ENCODE results near the gene SLIT2.

SLIT2 gene

DNA sequence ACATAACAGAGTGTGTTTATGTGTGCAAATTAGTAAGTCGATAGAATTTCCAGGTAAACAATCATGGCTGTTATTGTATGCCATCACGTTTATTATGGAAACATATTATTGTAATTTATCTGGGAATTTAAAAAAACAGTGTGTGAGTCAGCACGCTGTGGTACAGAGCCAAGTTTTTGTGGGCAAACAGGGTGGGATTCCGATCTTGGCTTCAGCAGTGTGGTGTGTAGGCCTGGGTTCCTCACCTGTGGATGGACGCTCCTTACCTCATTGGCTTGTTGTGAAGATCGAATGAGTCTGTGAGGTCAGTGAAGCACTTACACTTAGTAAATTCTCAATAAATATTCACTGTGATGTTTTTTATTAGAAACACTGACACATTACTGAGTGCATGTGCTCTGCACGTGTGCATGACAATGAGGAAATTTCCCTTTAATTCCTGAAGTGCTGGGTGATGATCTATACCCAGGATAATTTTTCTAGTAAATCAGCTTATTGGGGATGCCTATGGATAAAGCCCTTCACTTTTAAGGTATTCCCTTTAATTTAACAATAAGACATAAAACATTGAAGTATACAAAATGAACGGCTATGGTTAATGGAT is 36.4 kb downstream of the SLIT2 start:
- no peak overlapping the region for H3K4me3 ChIP-seq (ENCODE audit: low read depth, low read length)
- no peak for DNase-seq (ENCODE audit: low read depth)
- no peak for TF ChIP-seq MYC (IDR thresholded peaks at IDR 0.05; ENCODE audit: low read depth, low read length)
- TF ChIP-seq, protein P1, sequence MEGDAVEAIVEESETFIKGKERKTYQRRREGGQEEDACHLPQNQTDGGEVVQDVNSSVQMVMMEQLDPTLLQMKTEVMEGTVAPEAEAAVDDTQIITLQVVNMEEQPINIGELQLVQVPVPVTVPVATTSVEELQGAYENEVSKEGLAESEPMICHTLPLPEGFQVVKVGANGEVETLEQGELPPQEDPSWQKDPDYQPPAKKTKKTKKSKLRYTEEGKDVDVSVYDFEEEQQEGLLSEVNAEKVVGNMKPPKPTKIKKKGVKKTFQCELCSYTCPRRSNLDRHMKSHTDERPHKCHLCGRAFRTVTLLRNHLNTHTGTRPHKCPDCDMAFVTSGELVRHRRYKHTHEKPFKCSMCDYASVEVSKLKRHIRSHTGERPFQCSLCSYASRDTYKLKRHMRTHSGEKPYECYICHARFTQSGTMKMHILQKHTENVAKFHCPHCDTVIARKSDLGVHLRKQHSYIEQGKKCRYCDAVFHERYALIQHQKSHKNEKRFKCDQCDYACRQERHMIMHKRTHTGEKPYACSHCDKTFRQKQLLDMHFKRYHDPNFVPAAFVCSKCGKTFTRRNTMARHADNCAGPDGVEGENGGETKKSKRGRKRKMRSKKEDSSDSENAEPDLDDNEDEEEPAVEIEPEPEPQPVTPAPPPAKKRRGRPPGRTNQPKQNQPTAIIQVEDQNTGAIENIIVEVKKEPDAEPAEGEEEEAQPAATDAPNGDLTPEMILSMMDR (IDR thresholded peaks at IDR 0.05; ENCODE audit: low read depth, low read length) = no peak
- no peak for TF ChIP-seq POLR2A (IDR thresholded peaks at IDR 0.05; ENCODE audit: extremely low read depth, insufficient read length)
- TF ChIP-seq, protein P2, sequence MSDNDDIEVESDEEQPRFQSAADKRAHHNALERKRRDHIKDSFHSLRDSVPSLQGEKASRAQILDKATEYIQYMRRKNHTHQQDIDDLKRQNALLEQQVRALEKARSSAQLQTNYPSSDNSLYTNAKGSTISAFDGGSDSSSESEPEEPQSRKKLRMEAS (IDR thresholded peaks at IDR 0.05; ENCODE audit: low read depth, low read length) = no peak; the same call in 1 of the 2 replicates

DNA sequence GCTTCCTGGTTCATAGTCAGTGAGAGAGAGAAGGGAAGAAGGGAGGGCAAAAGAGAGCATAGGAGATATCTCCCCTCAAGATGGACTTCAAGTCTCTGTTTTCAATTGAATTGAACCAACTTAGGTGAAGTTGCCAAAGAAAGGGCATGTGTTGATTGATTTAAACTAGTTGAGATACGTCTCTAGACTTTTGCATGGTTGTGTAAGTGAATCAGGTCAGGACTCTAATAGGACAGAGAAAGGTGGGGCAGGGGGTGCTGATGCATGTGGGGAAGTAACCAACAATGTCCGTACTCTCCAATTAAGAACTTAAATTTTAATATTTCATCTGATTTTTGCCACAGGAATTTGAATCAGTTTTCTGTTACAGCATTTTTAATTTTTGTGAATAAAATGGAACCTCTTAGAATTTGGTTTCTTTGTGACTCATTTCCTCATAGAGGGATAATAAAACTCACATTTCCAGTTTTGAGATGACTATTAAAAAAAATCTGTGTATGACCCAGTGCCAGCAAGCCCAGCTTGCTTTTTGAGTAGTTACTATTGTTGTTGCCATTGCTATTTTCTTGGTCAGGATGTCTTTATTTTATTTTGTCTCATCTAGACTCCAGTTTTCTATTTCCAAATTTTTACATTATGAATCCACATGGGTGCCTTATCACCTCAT is 37.3 kb downstream of the SLIT2 start:
- DNase-seq (ENCODE audit: low read depth) = no peak
- no peak overlapping the region for H3K4me3 ChIP-seq (ENCODE audit: low read depth, low read length)
- TF ChIP-seq MYC (IDR thresholded peaks at IDR 0.05; ENCODE audit: low read depth, low read length) (no peak), POLR2A (IDR thresholded peaks at IDR 0.05; ENCODE audit: extremely low read depth, insufficient read length) (no peak)
- TF ChIP-seq, protein P1 (IDR thresholded peaks at IDR 0.05; ENCODE audit: low read depth, low read length) = no peak
- TF ChIP-seq, protein P2 (IDR thresholded peaks at IDR 0.05; ENCODE audit: low read depth, low read length) = no peak

DNA sequence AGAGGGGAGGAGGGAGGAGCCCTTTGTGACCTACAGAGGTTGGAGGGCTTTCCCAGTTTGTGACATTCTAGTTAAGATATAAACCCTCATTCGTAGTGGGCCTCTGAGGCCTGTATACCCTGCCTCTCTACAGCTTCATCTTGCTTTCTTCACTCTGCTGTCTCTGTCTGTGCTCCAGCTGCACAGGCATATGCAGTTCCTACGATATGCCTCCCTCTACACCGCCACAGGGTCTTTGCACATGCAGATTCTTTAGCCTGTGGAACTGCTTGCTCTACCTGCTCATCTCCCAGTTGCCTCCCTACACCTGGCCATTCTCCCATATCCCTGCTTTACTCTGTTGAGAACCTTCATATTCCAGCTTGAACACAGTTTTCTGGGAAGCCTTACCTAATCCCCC is 38.1 kb downstream of the SLIT2 start:
- H3K4me3 ChIP-seq (ENCODE audit: low read depth, low read length) = no peak overlapping the region
- TF ChIP-seq POLR2A (IDR thresholded peaks at IDR 0.05; ENCODE audit: extremely low read depth, insufficient read length) (no peak), MYC (IDR thresholded peaks at IDR 0.05; ENCODE audit: low read depth, low read length) (no peak)
- TF ChIP-seq, protein P2 (IDR thresholded peaks at IDR 0.05; ENCODE audit: low read depth, low read length) = no peak
- TF ChIP-seq, protein P1 (IDR thresholded peaks at IDR 0.05; ENCODE audit: low read depth, low read length) = no peak
- DNase-seq (ENCODE audit: low read depth) = no peak

DNA sequence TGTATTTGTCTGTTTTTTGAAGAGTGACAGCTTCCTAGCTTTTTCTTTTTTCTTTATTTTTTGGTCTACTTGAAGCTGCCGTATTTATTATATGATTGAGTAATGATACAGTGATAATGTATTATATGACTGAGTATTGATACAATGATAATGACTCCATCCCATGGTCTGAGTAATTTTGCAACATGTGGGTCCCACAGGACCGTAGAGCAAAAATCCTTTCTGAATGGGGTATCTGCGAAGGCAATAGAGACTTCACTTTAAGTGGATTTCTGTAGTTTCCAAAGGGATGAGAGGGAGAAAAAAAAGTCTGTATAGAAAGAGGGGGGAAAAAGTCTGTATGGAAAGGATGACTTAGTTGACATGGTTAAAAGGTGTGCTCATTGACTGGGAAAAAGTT is 41.0 kb downstream of the SLIT2 start:
- TF ChIP-seq MYC (IDR thresholded peaks at IDR 0.05; ENCODE audit: low read depth, low read length) = no peak
- TF ChIP-seq, protein P1 (IDR thresholded peaks at IDR 0.05; ENCODE audit: low read depth, low read length) = no peak
- no peak overlapping the region for H3K4me3 ChIP-seq (ENCODE audit: low read depth, low read length)
- DNase-seq (ENCODE audit: low read depth) = no peak

DNA sequence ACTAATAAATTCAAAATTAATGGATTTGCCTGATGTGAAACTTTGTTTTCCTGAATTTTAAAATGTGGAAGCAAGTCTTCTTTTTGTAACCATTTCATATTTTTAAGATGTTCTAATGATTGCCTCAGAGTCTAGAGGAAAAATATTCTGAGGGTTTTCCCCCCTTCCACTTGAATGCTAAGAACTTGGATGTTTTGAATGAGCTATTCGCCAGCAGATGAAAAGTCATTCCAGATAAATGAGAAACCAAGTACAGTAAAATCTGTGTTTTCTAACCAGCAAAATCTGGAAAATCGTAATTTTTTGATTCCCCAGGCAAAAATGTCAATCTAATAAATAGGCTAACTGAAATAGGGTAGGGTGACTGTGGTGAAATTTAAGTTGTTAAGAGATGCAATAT is 45.6 kb downstream of the SLIT2 start:
- no peak for DNase-seq (ENCODE audit: low read depth)
- H3K4me3 ChIP-seq (ENCODE audit: low read depth, low read length) = no peak overlapping the region
- TF ChIP-seq MYC (IDR thresholded peaks at IDR 0.05; ENCODE audit: low read depth, low read length) (no peak), POLR2A (IDR thresholded peaks at IDR 0.05; ENCODE audit: extremely low read depth, insufficient read length) (no peak)
- TF ChIP-seq, protein P2 (IDR thresholded peaks at IDR 0.05; ENCODE audit: low read depth, low read length) = no peak
- TF ChIP-seq, protein P1 (IDR thresholded peaks at IDR 0.05; ENCODE audit: low read depth, low read length) = no peak
